H1 (cell line): Measurements from ENCODE around the gene PI4K2A. TPM values are rescaled to one million over a fixed set of nuclear protein-coding genes. Genes with fewer than 3 reads are reported as not detected.

Source experiments
- CTCF ChIA-PET: fragments of 300-600 bp; sonication (Branson Sonifier 250); formaldehyde crosslinking; loops from one replicate; lab custom pipeline; 2021; ENCODE audit not compliant: partially characterized antibody; lab: Charles Lee
- POLR2A ChIA-PET: fragments of 300-600 bp; sonication (Branson Sonifier 250); formaldehyde crosslinking; loops from one replicate; lab custom pipeline; 2021; ENCODE audit warnings: inconsistent platforms; ENCODE audit not compliant: partially characterized antibody; lab: Charles Lee
- DNase-seq, 2 experiments: peaks; one replicate each; pipeline versions ENCODE4 v3.0.0 to v3.0.0-alpha.2; 2010 to 2022; ENCODE audit warnings: low spot score in 2 of 2, low read depth in 1 of 2, mixed read lengths in 1 of 2
- FAIRE-seq: peaks from 2 replicates; lab custom pipeline; 2011; peaks lifted over from hg19 to GRCh38; lab: Jason Lieb, UNC
- H2AFZ ChIP-seq: 2 replicates; pipeline ENCODE4 v1.8.1; 2012; ENCODE audit warnings: low read length, inconsistent platforms
- H2AK5ac ChIP-seq: 2 replicates; pipeline ENCODE4 v1.6.1; 2013; ENCODE audit warnings: low read depth, low read length
- H2BK120ac ChIP-seq: replicated peaks from 2 replicates; pipeline ENCODE3; 2013; ENCODE audit warnings: low read depth, low read length, inconsistent platforms
- H2BK12ac ChIP-seq: 2 replicates; pipeline ENCODE4 v1.6.1; 2013; ENCODE audit warnings: low read depth, low read length
- H2BK15ac ChIP-seq: 2 replicates; pipeline ENCODE4 v1.6.1; 2013; ENCODE audit warnings: low read length
- H2BK20ac ChIP-seq: 2 replicates; pipeline ENCODE4 v1.6.1; 2013; ENCODE audit warnings: low read length
- H2BK5ac ChIP-seq: 2 replicates; pipeline ENCODE4 v1.6.1; 2013; ENCODE audit warnings: low read depth, low read length
- H3K14ac ChIP-seq: 2 replicates; pipeline ENCODE4 v1.6.1; 2013; ENCODE audit warnings: inconsistent platforms; ENCODE audit not compliant: insufficient read length
- H3K18ac ChIP-seq: 2 replicates; pipeline ENCODE4 v1.6.1; 2013; ENCODE audit warnings: low read length; ENCODE audit errors: extremely low read depth
- H3K23ac ChIP-seq: 2 replicates; pipeline ENCODE4 v1.6.1; 2013; ENCODE audit warnings: inconsistent platforms; ENCODE audit not compliant: insufficient read length
- H3K23me2 ChIP-seq: 2 replicates; pipeline ENCODE4 v1.6.1; 2013; ENCODE audit warnings: low read depth, low read length
- H3K27ac ChIP-seq: 2 replicates; pipeline ENCODE4 v1.6.1; 2011; ENCODE audit warnings: low read depth, low read length, inconsistent platforms
- H3K27me3 ChIP-seq, 4 experiments: replicated peaks in 1 of 4; 1 replicate in 1 of 4; 2 replicates in 3 of 4; pipeline versions ENCODE4 v1.6.1 to v1.8.1; 2011 to 2013; ENCODE audit warnings: low read length in 3 of 4, mild to moderate bottlenecking in 3 of 4, inconsistent platforms in 2 of 4, mixed read lengths in 2 of 4, moderate library complexity in 1 of 4; ENCODE audit not compliant: control insufficient read depth in 3 of 4, insufficient read depth in 3 of 4; ENCODE audit errors: extremely low read depth in 1 of 4
- H3K36me3 ChIP-seq, 4 experiments: 2 replicates each; pipeline versions ENCODE4 v1.6.1 to v1.8.1; 2011 to 2013; ENCODE audit warnings: mild to moderate bottlenecking in 4 of 4, low read length in 3 of 4, moderate library complexity in 2 of 4, control low read depth in 1 of 4, inconsistent platforms in 1 of 4; ENCODE audit not compliant: insufficient read depth in 4 of 4, control insufficient read depth in 2 of 4
- H3K4ac ChIP-seq: replicated peaks from 2 replicates; pipeline ENCODE3; 2013; ENCODE audit warnings: low read length, low read depth, mixed read lengths, inconsistent platforms; ENCODE audit not compliant: insufficient read length
- H3K4me1 ChIP-seq, 4 experiments: replicated peaks in 1 of 4; 1 replicate in 1 of 4; 2 replicates in 3 of 4; pipeline versions ENCODE4 v1.6.1 to v1.8.1; 2011 to 2013; ENCODE audit warnings: low read length in 3 of 4, inconsistent platforms in 2 of 4, mixed read lengths in 1 of 4; ENCODE audit not compliant: insufficient read depth in 4 of 4, control insufficient read depth in 3 of 4
- H3K4me2 ChIP-seq, 2 experiments: 2 replicates each; pipeline versions ENCODE4 v1.6.1 to v1.8.1; 2011 to 2013; ENCODE audit warnings: low read depth in 2 of 2, low read length in 2 of 2, control low read depth in 1 of 2, inconsistent platforms in 1 of 2, mild to moderate bottlenecking in 1 of 2; ENCODE audit not compliant: insufficient read depth in 1 of 2
- H3K4me3 ChIP-seq, 4 experiments: fragments of 200-600, 300-600 bp in 1 of 4; sonication (generic), shearing (Covaris generic), sonication (Bioruptor Twin) in 1 of 4; 2 replicates each; pipeline versions ENCODE4 v1.5.1 to v1.8.1; 2011 to 2016; ENCODE audit warnings: low read length in 4 of 4, low read depth in 3 of 4, control low read depth in 2 of 4, inconsistent platforms in 2 of 4, mild to moderate bottlenecking in 2 of 4, mixed read lengths in 1 of 4, moderate library complexity in 1 of 4; ENCODE audit not compliant: insufficient read depth in 2 of 4; ENCODE audit errors: extremely low read depth in 1 of 4
- H3K56ac ChIP-seq: replicated peaks from 2 replicates; pipeline ENCODE3; 2013; ENCODE audit warnings: low read depth, mild to moderate bottlenecking, mixed read lengths, low read length, inconsistent platforms; ENCODE audit not compliant: insufficient read length
- H3K79me1 ChIP-seq: 2 replicates; pipeline ENCODE4 v1.6.1; 2013; ENCODE audit warnings: low read depth, low read length, control low read depth
- H3K79me2 ChIP-seq, 2 experiments: 2 replicates each; pipeline versions ENCODE4 v1.6.1 to v1.8.1; 2012 to 2013; ENCODE audit warnings: low read length in 2 of 2, mild to moderate bottlenecking in 2 of 2, inconsistent platforms in 1 of 2; ENCODE audit not compliant: insufficient read depth in 2 of 2, control insufficient read depth in 1 of 2
- H3K9ac ChIP-seq, 4 experiments: replicated peaks in 1 of 4; 1 replicate in 1 of 4; 2 replicates in 3 of 4; pipeline versions ENCODE4 v1.6.1 to v1.8.1; 2011 to 2013; ENCODE audit warnings: low read depth in 3 of 4, low read length in 3 of 4, control low read depth in 2 of 4, mild to moderate bottlenecking in 2 of 4, moderate library complexity in 2 of 4, inconsistent platforms in 1 of 4; ENCODE audit errors: extremely low read depth in 1 of 4
- H3K9me3 ChIP-seq, 2 experiments: 2 replicates each; pipeline versions ENCODE4 v1.6.1 to v1.8.1; 2012 to 2013; ENCODE audit warnings: mild to moderate bottlenecking in 2 of 2, moderate library complexity in 2 of 2, control low read depth in 1 of 2, inconsistent platforms in 1 of 2, low read depth in 1 of 2, low read length in 1 of 2, mixed read lengths in 1 of 2; ENCODE audit not compliant: insufficient read depth in 2 of 2
- H4K20me1 ChIP-seq, 2 experiments: replicated peaks in 1 of 2; 2 replicates each; pipeline versions ENCODE3 to v1.8.1; 2011 to 2013; ENCODE audit warnings: inconsistent platforms in 2 of 2, low read length in 2 of 2, mild to moderate bottlenecking in 1 of 2; ENCODE audit not compliant: insufficient read depth in 2 of 2, control insufficient read depth in 1 of 2
- H4K5ac ChIP-seq: 2 replicates; pipeline ENCODE4 v1.6.1; 2013; ENCODE audit warnings: low read length, low read depth, mixed read lengths, inconsistent platforms; ENCODE audit not compliant: insufficient read length
- H4K8ac ChIP-seq: 2 replicates; pipeline ENCODE4 v1.8.0; 2013; ENCODE audit warnings: mild to moderate bottlenecking, moderate library complexity, low read length, inconsistent platforms; ENCODE audit not compliant: insufficient read depth; ENCODE audit errors: extremely low read depth
- H4K91ac ChIP-seq: replicated peaks from 2 replicates; pipeline ENCODE3; 2013; ENCODE audit warnings: low read length, mixed read lengths, inconsistent platforms; ENCODE audit not compliant: insufficient read length
- BCL11A ChIP-seq, 2 experiments: IDR thresholded peaks; one replicate each; pipeline ENCODE4 v1.6.1; 2011; ENCODE audit warnings: low read depth in 2 of 2, low read length in 2 of 2, mild to moderate bottlenecking in 2 of 2
- EGR1 ChIP-seq: IDR thresholded peaks from 2 replicates; pipeline ENCODE4 v1.6.1; 2011; ENCODE audit warnings: low read depth, low read length, borderline replicate concordance
- JUN ChIP-seq: IDR thresholded peaks from 2 replicates; pipeline ENCODE4 v1.6.1; 2011; ENCODE audit warnings: low read depth, mild to moderate bottlenecking, improper control_type of control experiment, low read length
- SP1 ChIP-seq: IDR thresholded peaks from 2 replicates; pipeline ENCODE4 v1.6.1; 2011; ENCODE audit warnings: low read depth, low read length
- SP2 ChIP-seq: IDR thresholded peaks from 2 replicates; pipeline ENCODE4 v1.6.1; 2012; ENCODE audit warnings: mild to moderate bottlenecking, low read length, inconsistent platforms
- WGBS, 2 experiments: shearing (Covaris generic) in 1 of 2; methylation state at CpG; one replicate each; pipeline versions ENCODE4 v1.1.6 to v1.1.7; 2013 to 2015; ENCODE audit warnings: low lambda C conversion rate in 2 of 2, mixed read lengths in 2 of 2, inconsistent platforms in 1 of 2, low coverage in 1 of 2, missing lambda C conversion rate in 1 of 2; ENCODE audit not compliant: insufficient replicate concordance in 2 of 2, insufficient coverage in 1 of 2, insufficient read length in 1 of 2; ENCODE audit errors: extremely low coverage in 1 of 2, missing lambda C conversion rate in 1 of 2; 5-methylcytosine and 5-hydroxymethylcytosine counted together
- polyA plus RNA-seq, 7 experiments: library from polyadenylated mRNA; depleted of rRNA in 3 of 7; stranded (reverse) in 5 of 7; unstranded in 2 of 7; fragments of >200 nt in 5 of 7; fragments of 200-250 nt in 2 of 7; gene quantifications; 1 replicate in 5 of 7; 2 replicates in 1 of 7; 4 replicates in 1 of 7; pipeline versions ENCODE4 v1.2.1 to v1.2.3, GENCODE V29; 2011 to 2013; ENCODE audit warnings: missing spikeins in 2 of 7, mixed read lengths in 2 of 7
- total RNA-seq: library from RNA; stranded (reverse); fragmentation: NEBNext Ultra II Directional; extraction: Animal tissue kit (Norgen Biotek cat#: 25700); gene quantifications from 2 replicates; pipeline ENCODE4 v1.2.1, GENCODE V29; 2021

PI4K2A gene
- total and polyA plus RNA-seq, 2 of the 8 experiments (the other 6 are each of a cell fraction or from before 2014, with no cell fraction given): 20.7 to 21.9 TPM

DNA sequence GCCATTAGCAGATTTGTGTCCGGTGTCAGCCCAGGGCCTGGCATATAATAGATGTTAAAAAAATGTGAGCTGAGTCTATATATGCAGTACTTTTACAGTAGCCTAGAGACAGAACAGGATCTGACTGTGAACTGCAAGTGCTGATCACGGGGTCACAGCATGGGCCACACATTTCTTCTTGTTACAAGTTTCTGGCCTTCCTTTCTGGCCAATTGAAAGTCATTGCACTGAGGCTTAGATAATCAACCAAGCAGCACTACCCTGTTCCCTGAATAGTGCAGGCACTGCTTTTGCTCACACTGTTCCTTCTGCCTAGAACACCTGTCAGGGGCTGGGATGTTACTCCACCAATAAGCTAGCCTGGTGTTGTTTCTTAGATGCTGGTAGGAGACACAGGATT lies 67.7 kb downstream of the PI4K2A start:
- CTCF ChIA-PET: interaction anchor here (0.5 to 20.9 kb wide), 9 partner anchors 8 to 1242 kb away, joined by 3 to 773 read pairs (median 50); partner anchors contain the start of genes AVPI1, MARVELD1 and ZFYVE27
- Histone ChIP-seq H4K5ac (no peak overlapping the region), H2BK20ac (no peak overlapping the region), H3K79me2 (no peaks in the 10 kb centered on the region), H2AK5ac (0 out of 2 replicates have a peak overlapping the region, but pooled peaks have one; percentile 33), H3K23me2 (peaks cover 6% of the 10 kb centered on the region), H2BK120ac (no peak overlapping the region), H3K4me1 (peaks cover 4 to 7% (median 6%) of the 10 kb centered on the region in 4 experiments; a peak in 6 of 7 replicates), H3K23ac (no peak overlapping the region), H3K36me3 (no peaks in the 10 kb centered on the region), H3K79me1 (no peaks in the 10 kb centered on the region), H3K4ac (no peak overlapping the region), H2BK5ac (no peak overlapping the region), H3K27ac (no peak overlapping the region), H3K14ac (no peak overlapping the region), H2BK15ac (no peak overlapping the region), H4K20me1 (no peaks in the 10 kb centered on the region), H3K9me3 (no peaks in the 10 kb centered on the region), H3K9ac (no peak overlapping the region), H2AFZ (no peak overlapping the region), H4K8ac (no peak overlapping the region), H3K56ac (no peak overlapping the region), H3K4me2 (no peak overlapping the region; a peak in 1 of 4 replicates), H3K27me3 (no peaks in the 10 kb centered on the region), H4K91ac (no peak overlapping the region), H3K18ac (no peak overlapping the region), H2BK12ac (0 out of 2 replicates have a peak overlapping the region, but pooled peaks have one; percentile 1), H3K4me3 (no peak overlapping the region)
- FAIRE-seq: no peak
- POLR2A ChIA-PET: interaction anchor here (1.1 to 12.5 kb wide), 3 partner anchors 10 to 24 kb away, joined by 3 to 234 read pairs (median 3); partner anchors contain the start of gene ZFYVE27
- no peak for DNase-seq
- WGBS, 2 experiments: 89% methylated on average over 2 of the region's 2 CpGs; no CpG with 5 or more reads in 1 of the 2 experiments
- TF ChIP-seq BCL11A (IDR thresholded peaks at IDR 0.05; ENCODE audit: low read depth in 2 of 2, low read length in 2 of 2): no peak
- TF ChIP-seq EGR1: no peak
- no peak for TF ChIP-seq SP1
- no peak for TF ChIP-seq JUN
- no peak for TF ChIP-seq SP2
